ENCODE data around the gene GATAD2B. TPM values are rescaled to one million over a fixed set of nuclear protein-coding genes. Genes with fewer than 3 reads are reported as not detected.
"Not testable (repeated sequence)": the region's sequence is repeated elsewhere in the genome, so short reads cannot be mapped to it uniquely, and the experiment has no call there.

Gene GATAD2B
- polyA plus RNA-seq, 2 of the 4 experiments (the other 2 are of a cell fraction), result 4.9 to 8.2 TPM

- TF ChIP-seq BCL3 (IDR thresholded peaks at IDR 0.05) (no peak), TP53 (CRISPR knock-in tag; IDR thresholded peaks at IDR 0.05) (no peak), CTCF (IDR thresholded peaks at IDR 0.05) (no peak), SMC3 (IDR thresholded peaks at IDR 0.05) (no peak), EHF (CRISPR knock-in tag; IDR thresholded peaks at IDR 0.05) (no peak), HOXB5 (CRISPR knock-in tag; IDR thresholded peaks at IDR 0.05) (no peak), POLR2A (IDR thresholded peaks at IDR 0.05; ENCODE audit: low read length) (no peak), BHLHE40 (IDR thresholded peaks at IDR 0.05; ENCODE audit: low read depth, low read length) (no peak), NR3C1 (IDR thresholded peaks at IDR 0.05) (no peak)
Measured at GRCh38 chr1:153841463-153841994, 81.2 kb downstream of the GATAD2B start (continued).

- FAIRE-seq; ATAC-seq; H3K4me2 ChIP-seq; POLR2A ChIA-PET; H3K27ac ChIP-seq; H3K4me3 ChIP-seq; H3K4me1 ChIP-seq; H3K9me3 ChIP-seq; DNase-seq (ENCODE audit: low read depth in 1 of 2, low spot score in 1 of 2): not testable (repeated sequence)
- CTCF ChIA-PET, result interaction anchor here (0.6 kb wide), 1 partner anchor 44 kb away, joined by 3 read pairs; no protein-coding TSS in a partner anchor
- WGBS (ENCODE audit: missing lambda C conversion rate), result 90% methylated on average over 14 of the region's 14 CpGs
Measured at GRCh38 chr1:153840774-153841173, 82.0 kb downstream of the GATAD2B start.

- CTCF ChIA-PET, result interaction anchor here (3.7 kb wide), 1 partner anchor 12 kb away, joined by 15 read pairs; no protein-coding TSS in a partner anchor
- H3K9me3 ChIP-seq; FAIRE-seq; H3K4me1 ChIP-seq; H3K4me3 ChIP-seq; H3K4me2 ChIP-seq; DNase-seq (ENCODE audit: low read depth in 1 of 2, low spot score in 1 of 2); H3K27ac ChIP-seq; POLR2A ChIA-PET; ATAC-seq: not testable (repeated sequence)
- 95% methylated on average over 8 of the region's 8 CpGs for WGBS (ENCODE audit: missing lambda C conversion rate)
Measured at GRCh38 chr1:153833968-153834367, 88.8 kb downstream of the GATAD2B start.

- Histone ChIP-seq H3K9me3 (no peaks in the 10 kb centered on the region), H3K4me3 (no peak overlapping the region), H3K4me1 (no peaks in the 10 kb centered on the region), H3K27ac (no peak overlapping the region), H3K4me2 (no peak overlapping the region)
- DNase-seq (ENCODE audit: low read depth in 1 of 2, low spot score in 1 of 2) (no peak), ATAC-seq (no peak), FAIRE-seq (no peak)
- ChIA-PET CTCF (interaction anchor here (0.7 to 3.7 kb wide), 4 partner anchors 11 to 113 kb away, joined by 3 to 15 read pairs (median 5); no protein-coding TSS in a partner anchor), POLR2A (no interaction called here)
- TF ChIP-seq SREBF2 (IDR thresholded peaks at IDR 0.05), result no peak
- TF ChIP-seq JUN (IDR thresholded peaks at IDR 0.05), result no peak
- no peak for TF ChIP-seq ZFP36 (IDR thresholded peaks at IDR 0.05; ENCODE audit: borderline replicate concordance, partially characterized antibody)
- TF ChIP-seq HOXB5 (CRISPR knock-in tag; IDR thresholded peaks at IDR 0.05), result no peak
- no peak for TF ChIP-seq EHF (CRISPR knock-in tag; IDR thresholded peaks at IDR 0.05)
- TF ChIP-seq CBX8 (IDR thresholded peaks at IDR 0.05), result no peak
- no peak for TF ChIP-seq NFE2L2 (conservative IDR thresholded peaks at IDR 0.05; ENCODE audit: low read length)
- TF ChIP-seq RARB (CRISPR knock-in tag; IDR thresholded peaks at IDR 0.05), result no peak
- no peak for TF ChIP-seq TP53 (CRISPR knock-in tag; IDR thresholded peaks at IDR 0.05)
- TF ChIP-seq GATA3 (IDR thresholded peaks at IDR 0.05; ENCODE audit: borderline replicate concordance), result no peak
- no peak for TF ChIP-seq PBX3 (IDR thresholded peaks at IDR 0.05)
- no peak for TF ChIP-seq ZC3H11A (IDR thresholded peaks at IDR 0.05)
- TF ChIP-seq REST (IDR thresholded peaks at IDR 0.05), result no peak
- WGBS (ENCODE audit: missing lambda C conversion rate), result 83% methylated on average over 3 of the region's 3 CpGs
Measured at GRCh38 chr1:153833171-153833570, 89.6 kb downstream of the GATAD2B start.
